Measurements from ENCODE around the gene EN2. TPM values are rescaled to one million over a fixed set of nuclear protein-coding genes. Genes with fewer than 3 reads are reported as not detected.

Gene EN2
- total RNA-seq, 1 donor from 2014 or later: 3.4 TPM

DNA sequence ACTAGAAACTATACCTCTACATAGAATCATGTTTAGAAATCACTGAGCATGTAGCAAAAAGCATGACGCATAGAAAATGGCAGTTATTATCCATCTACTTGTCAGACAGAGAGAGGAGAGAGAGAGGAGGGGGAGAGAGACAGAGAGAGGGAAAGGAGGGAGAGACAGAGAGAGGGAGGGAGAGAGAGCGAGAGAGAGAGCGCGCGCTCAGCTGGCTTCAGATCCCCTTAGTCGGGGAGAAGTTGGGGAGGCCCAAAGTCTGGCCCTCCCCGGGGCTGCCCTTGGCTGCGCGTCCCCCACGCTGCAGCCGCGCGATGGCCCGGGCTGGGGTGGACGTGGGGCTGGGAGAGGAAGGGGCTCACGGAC, 51.4 kb downstream of the EN2 start:
- H3K36me3 Mint-ChIP-seq (ENCODE audit: unreplicated experiment): no peaks in the 10 kb centered on the region
- peaks cover 93% of the 10 kb centered on the region for H3K27me3 Mint-ChIP-seq (ENCODE audit: unreplicated experiment)
- H3K27ac Mint-ChIP-seq (ENCODE audit: unreplicated experiment): no peak overlapping the region
- H3K4me1 Mint-ChIP-seq (ENCODE audit: unreplicated experiment): peaks cover 11% of the 10 kb centered on the region
- no peak for DNase-seq (ENCODE audit: extremely low spot score, unreplicated experiment)
- peak overlapping the region; percentile 63 for H3K4me3 Mint-ChIP-seq (ENCODE audit: unreplicated experiment)
- H3K9me3 Mint-ChIP-seq (ENCODE audit: unreplicated experiment): no peaks in the 10 kb centered on the region
- TF ChIP-seq, protein P1, sequence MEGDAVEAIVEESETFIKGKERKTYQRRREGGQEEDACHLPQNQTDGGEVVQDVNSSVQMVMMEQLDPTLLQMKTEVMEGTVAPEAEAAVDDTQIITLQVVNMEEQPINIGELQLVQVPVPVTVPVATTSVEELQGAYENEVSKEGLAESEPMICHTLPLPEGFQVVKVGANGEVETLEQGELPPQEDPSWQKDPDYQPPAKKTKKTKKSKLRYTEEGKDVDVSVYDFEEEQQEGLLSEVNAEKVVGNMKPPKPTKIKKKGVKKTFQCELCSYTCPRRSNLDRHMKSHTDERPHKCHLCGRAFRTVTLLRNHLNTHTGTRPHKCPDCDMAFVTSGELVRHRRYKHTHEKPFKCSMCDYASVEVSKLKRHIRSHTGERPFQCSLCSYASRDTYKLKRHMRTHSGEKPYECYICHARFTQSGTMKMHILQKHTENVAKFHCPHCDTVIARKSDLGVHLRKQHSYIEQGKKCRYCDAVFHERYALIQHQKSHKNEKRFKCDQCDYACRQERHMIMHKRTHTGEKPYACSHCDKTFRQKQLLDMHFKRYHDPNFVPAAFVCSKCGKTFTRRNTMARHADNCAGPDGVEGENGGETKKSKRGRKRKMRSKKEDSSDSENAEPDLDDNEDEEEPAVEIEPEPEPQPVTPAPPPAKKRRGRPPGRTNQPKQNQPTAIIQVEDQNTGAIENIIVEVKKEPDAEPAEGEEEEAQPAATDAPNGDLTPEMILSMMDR (IDR thresholded peaks at IDR 0.05): no peak

DNA sequence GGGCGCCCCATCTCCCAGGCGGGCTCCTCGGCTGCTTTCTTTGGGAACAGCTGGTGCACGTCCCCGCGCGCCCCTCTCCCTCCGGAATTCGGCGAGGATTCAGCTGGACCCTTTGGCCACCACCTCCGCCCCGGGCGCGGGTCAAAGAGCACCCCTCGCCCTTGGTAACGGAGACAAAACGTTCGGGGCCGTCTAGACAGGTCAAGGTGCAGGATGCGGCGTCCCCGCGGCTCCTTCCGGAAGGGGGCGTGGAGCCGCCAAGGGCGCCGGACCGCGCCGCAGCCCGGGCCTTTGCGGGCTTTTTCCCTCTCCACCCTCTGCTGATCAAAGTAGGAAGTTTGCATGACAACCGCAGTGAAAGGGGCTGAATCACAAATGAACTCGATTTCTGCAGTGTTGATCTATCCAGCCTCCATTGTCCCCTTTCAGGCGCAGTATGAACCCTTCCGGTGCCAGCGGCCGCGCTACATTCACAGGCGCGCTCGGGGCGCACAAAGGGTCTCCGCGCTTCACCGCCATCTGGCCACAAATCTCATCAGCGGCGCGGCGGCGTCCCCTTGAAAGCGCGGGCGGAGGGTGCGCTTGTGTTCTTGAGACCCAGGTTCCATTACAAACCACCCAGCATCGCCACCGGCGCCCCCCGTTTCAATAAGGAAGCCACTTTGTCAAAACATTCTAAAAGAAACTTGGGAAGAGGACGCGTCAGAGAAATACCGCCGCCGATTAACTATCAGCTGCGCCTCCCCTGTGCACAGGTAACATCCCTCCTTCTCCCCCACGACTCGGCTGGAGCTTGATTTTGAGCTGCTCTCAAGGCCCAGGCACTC, 52.0 kb downstream of the EN2 start:
- H3K36me3 Mint-ChIP-seq (ENCODE audit: unreplicated experiment): no peaks in the 10 kb centered on the region
- TF ChIP-seq, protein P1 (IDR thresholded peaks at IDR 0.05): peak; percentile 30
- H3K4me1 Mint-ChIP-seq (ENCODE audit: unreplicated experiment): peaks cover 11% of the 10 kb centered on the region
- peaks cover 91% of the 10 kb centered on the region for H3K27me3 Mint-ChIP-seq (ENCODE audit: unreplicated experiment)
- H3K4me3 Mint-ChIP-seq (ENCODE audit: unreplicated experiment): peak overlapping the region; percentile 79
- no peak for DNase-seq (ENCODE audit: extremely low spot score, unreplicated experiment)
- no peaks in the 10 kb centered on the region for H3K9me3 Mint-ChIP-seq (ENCODE audit: unreplicated experiment)
- H3K27ac Mint-ChIP-seq (ENCODE audit: unreplicated experiment): peak overlapping the region; percentile 18

DNA sequence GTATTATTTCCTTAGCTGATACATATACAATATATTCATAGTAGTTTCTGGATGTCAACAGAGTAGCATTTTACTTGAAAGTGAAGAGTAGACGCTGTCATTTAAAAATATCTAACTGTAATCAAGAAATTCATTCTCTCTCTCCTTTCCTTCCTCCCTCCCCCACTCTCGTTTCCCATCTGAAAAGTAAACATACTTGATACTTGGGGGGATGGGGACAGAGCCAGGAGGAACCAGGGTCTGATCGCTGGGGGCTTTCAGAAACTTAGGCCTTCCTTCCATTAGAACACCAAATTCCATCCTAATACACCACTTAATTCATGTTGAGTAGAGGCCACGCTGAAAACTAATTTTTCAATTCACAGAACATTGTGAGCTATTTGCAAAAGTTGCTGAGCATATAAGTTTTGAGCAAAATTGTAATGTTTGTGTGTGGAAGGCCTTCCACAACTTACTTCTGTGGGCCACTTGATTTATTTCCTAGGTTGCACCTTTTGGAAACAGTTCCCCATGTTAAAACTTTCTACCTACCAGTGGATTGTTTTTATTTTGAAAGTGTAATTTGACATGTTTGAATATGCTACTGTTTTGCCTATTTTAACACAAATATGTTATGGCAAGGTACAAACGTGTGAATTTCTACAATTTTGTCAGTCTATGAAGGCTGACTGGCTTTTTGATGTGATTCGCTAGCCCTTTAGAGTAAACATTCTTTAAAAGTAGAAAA, 53.2 kb downstream of the EN2 start:
- H3K9me3 Mint-ChIP-seq (ENCODE audit: unreplicated experiment): no peaks in the 10 kb centered on the region
- peaks cover 91% of the 10 kb centered on the region for H3K27me3 Mint-ChIP-seq (ENCODE audit: unreplicated experiment)
- no peak for DNase-seq (ENCODE audit: extremely low spot score, unreplicated experiment)
- no peak overlapping the region for H3K4me3 Mint-ChIP-seq (ENCODE audit: unreplicated experiment)
- peaks cover 11% of the 10 kb centered on the region for H3K4me1 Mint-ChIP-seq (ENCODE audit: unreplicated experiment)
- no peak overlapping the region for H3K27ac Mint-ChIP-seq (ENCODE audit: unreplicated experiment)
- H3K36me3 Mint-ChIP-seq (ENCODE audit: unreplicated experiment): no peaks in the 10 kb centered on the region
- TF ChIP-seq, protein P1 (IDR thresholded peaks at IDR 0.05): no peak

DNA sequence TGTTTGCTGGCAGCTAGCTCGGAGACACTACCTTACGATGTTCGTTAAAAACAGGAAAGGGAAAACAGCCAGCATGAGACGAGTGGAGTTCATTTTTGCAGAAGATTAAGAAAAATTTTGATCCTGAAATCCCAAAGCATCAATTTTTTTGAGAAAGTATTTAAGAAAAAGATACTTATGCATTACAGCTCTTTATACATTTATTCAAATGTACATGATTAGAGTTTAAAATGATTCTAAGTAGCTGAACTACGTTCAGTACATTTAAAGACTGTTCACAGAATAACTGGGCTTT, 53.7 kb downstream of the EN2 start:
- Mint-ChIP-seq H3K27ac (ENCODE audit: unreplicated experiment) (no peak overlapping the region), H3K9me3 (ENCODE audit: unreplicated experiment) (no peaks in the 10 kb centered on the region), H3K27me3 (ENCODE audit: unreplicated experiment) (peaks cover 89% of the 10 kb centered on the region), H3K4me3 (ENCODE audit: unreplicated experiment) (no peak overlapping the region), H3K36me3 (ENCODE audit: unreplicated experiment) (no peaks in the 10 kb centered on the region), H3K4me1 (ENCODE audit: unreplicated experiment) (peaks cover 11% of the 10 kb centered on the region)
- TF ChIP-seq, protein P1 (IDR thresholded peaks at IDR 0.05): no peak
- DNase-seq (ENCODE audit: extremely low spot score, unreplicated experiment): no peak

DNA sequence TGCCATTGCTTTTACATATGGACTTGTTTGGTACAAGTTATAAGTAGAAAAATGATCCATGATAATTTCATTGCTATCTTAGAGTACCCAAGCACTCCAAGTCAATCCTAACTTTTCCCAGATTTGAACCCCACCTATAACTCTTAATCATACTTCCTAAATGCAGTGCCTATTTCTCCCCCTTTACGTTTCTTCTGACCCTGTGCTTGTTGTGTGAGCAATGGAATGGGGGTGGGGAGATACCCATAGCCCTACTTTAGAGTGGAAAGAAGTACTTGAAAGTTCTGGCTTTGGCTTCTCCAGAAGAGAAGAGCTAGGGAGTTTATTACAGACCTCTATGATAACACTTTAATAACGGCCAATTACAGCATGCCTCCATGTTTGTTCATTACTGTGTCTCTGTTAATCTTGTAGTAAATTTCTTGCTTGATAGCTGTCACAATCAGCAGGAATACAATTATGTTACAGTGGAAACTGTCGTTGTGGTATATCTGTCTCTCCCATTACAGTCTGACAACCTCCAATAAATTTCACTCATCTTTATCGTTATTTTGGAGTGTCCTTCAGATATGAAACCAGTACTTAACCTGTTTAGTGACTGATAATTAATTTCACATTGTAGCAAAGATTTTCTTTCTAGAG, 54.4 kb downstream of the EN2 start:
- no peak overlapping the region for H3K27ac Mint-ChIP-seq (ENCODE audit: unreplicated experiment)
- DNase-seq (ENCODE audit: extremely low spot score, unreplicated experiment): no peak
- peaks cover 86% of the 10 kb centered on the region for H3K27me3 Mint-ChIP-seq (ENCODE audit: unreplicated experiment)
- H3K4me1 Mint-ChIP-seq (ENCODE audit: unreplicated experiment): peaks cover 11% of the 10 kb centered on the region
- TF ChIP-seq, protein P1 (IDR thresholded peaks at IDR 0.05): no peak
- H3K4me3 Mint-ChIP-seq (ENCODE audit: unreplicated experiment): no peak overlapping the region
- no peaks in the 10 kb centered on the region for H3K9me3 Mint-ChIP-seq (ENCODE audit: unreplicated experiment)
- no peaks in the 10 kb centered on the region for H3K36me3 Mint-ChIP-seq (ENCODE audit: unreplicated experiment)
